HepG2 (cell line): ENCODE results near the gene VPS9D1. TPM values are rescaled to one million over a fixed set of nuclear protein-coding genes. Genes with fewer than 3 reads are reported as not detected.

Experiments
- ASH2L ChIP-seq: fragments of 300-600, 200-600 bp; sonication (generic); IDR thresholded peaks from 2 replicates; pipeline ENCODE4 v1.7.0; 2017; ENCODE audit warnings: low read depth, mild to moderate bottlenecking, moderate library complexity, mixed read lengths, low read length; ENCODE audit not compliant: insufficient read length
- FOXM1 ChIP-seq: sonication (generic); formaldehyde crosslinking; IDR thresholded peaks from 2 replicates; pipeline ENCODE4 v1.5.0; 2020; ENCODE audit warnings: missing genetic modification reagents
- KAT7 ChIP-seq: IDR thresholded peaks from 2 replicates; pipeline ENCODE4 v1.6.1; 2018; ENCODE audit warnings: borderline replicate concordance, missing compliant biosample characterization
- PRPF4 ChIP-seq: fragments of 200-400 bp; formaldehyde crosslinking; IDR thresholded peaks from 2 replicates; pipeline ENCODE4 v1.6.1; 2016; ENCODE audit warnings: low read length, low read depth; ENCODE audit not compliant: poor library complexity, severe bottlenecking
- TAF1 ChIP-seq: sonication (generic); formaldehyde crosslinking; IDR thresholded peaks from 2 replicates; pipeline ENCODE4 v1.4.0; 2020; ENCODE audit warnings: missing genetic modification reagents
- ZBTB8A ChIP-seq: sonication (generic); formaldehyde crosslinking; IDR thresholded peaks from 2 replicates; pipeline ENCODE4 v1.4.0; 2020; ENCODE audit warnings: mild to moderate bottlenecking, low read depth, missing genetic modification reagents, borderline replicate concordance
- ZNF577 ChIP-seq: sonication (generic); formaldehyde crosslinking; IDR thresholded peaks from 2 replicates; pipeline ENCODE4 v1.4.0; 2020; ENCODE audit warnings: mild to moderate bottlenecking, low read depth, missing genetic modification reagents, borderline replicate concordance
- ZNF709 ChIP-seq: sonication (generic); formaldehyde crosslinking; IDR thresholded peaks from 2 replicates; pipeline ENCODE4 v1.5.0; 2020; ENCODE audit warnings: mild to moderate bottlenecking, missing genetic modification reagents
- ZNF788 ChIP-seq: sonication (generic); formaldehyde crosslinking; IDR thresholded peaks from 2 replicates; pipeline ENCODE4 v1.5.0; 2020; ENCODE audit warnings: mild to moderate bottlenecking, missing genetic modification reagents, borderline replicate concordance
- polyA plus RNA-seq, 8 experiments: library from polyadenylated mRNA; depleted of rRNA in 3 of 8; stranded (reverse) in 7 of 8; unstranded in 1 of 8; fragments of >200 nt; fragmentation: Illumina TruSeq in 4 of 8; extraction: Trizol in 4 of 8; gene quantifications; 2 replicates each; pipeline versions ENCODE4 v1.2.1 to v1.2.3, GENCODE V29; 2011 to 2016; ENCODE audit warnings: low read depth in 4 of 8, missing spikeins in 1 of 8, mixed read lengths in 1 of 8; ENCODE audit not compliant: insufficient read depth in 1 of 8
- total RNA-seq, 5 experiments: library from RNA; depleted of rRNA; stranded (reverse); fragments of >200 nt; fragmentation: Illumina TruSeq; extraction: Trizol; gene quantifications; 2 replicates each; pipeline ENCODE4 v1.2.3, GENCODE V29; 2016; ENCODE audit warnings: low read depth in 1 of 5
- TF ChIP-seq, protein P1 (sequence below): IDR thresholded peaks from 2 replicates; pipeline ENCODE4 v1.6.1; 2016
- TF ChIP-seq, protein P2 (sequence below), 2 experiments: IDR thresholded peaks; 2 replicates each; pipeline ENCODE4 v1.6.1; 2011 to 2012; ENCODE audit warnings: low read length in 2 of 2, borderline replicate concordance in 1 of 2, low read depth in 1 of 2, mild to moderate bottlenecking in 1 of 2, moderate library complexity in 1 of 2
- TF ChIP-seq, protein P3 (sequence below), 2 experiments: sonication (generic) in 1 of 2; formaldehyde crosslinking in 1 of 2; IDR thresholded peaks; 2 replicates each; pipeline versions ENCODE4 v1.6.1 to v1.9.0; 2014 to 2022; ENCODE audit warnings: antibody characterized with exemption in 1 of 2, borderline replicate concordance in 1 of 2, inconsistent platforms in 1 of 2, low read depth in 1 of 2, missing genetic modification reagents in 1 of 2
- TF ChIP-seq, protein P4 (sequence below): IDR thresholded peaks from 2 replicates; pipeline ENCODE4 v1.6.1; 2012; ENCODE audit warnings: low read length, improper control_type of control experiment

The VPS9D1 gene
- total and polyA plus RNA-seq, 2 of the 13 experiments (the other 11 are each of a cell fraction or from before 2014, with no cell fraction given): 10.1 to 13.2 TPM

DNA sequence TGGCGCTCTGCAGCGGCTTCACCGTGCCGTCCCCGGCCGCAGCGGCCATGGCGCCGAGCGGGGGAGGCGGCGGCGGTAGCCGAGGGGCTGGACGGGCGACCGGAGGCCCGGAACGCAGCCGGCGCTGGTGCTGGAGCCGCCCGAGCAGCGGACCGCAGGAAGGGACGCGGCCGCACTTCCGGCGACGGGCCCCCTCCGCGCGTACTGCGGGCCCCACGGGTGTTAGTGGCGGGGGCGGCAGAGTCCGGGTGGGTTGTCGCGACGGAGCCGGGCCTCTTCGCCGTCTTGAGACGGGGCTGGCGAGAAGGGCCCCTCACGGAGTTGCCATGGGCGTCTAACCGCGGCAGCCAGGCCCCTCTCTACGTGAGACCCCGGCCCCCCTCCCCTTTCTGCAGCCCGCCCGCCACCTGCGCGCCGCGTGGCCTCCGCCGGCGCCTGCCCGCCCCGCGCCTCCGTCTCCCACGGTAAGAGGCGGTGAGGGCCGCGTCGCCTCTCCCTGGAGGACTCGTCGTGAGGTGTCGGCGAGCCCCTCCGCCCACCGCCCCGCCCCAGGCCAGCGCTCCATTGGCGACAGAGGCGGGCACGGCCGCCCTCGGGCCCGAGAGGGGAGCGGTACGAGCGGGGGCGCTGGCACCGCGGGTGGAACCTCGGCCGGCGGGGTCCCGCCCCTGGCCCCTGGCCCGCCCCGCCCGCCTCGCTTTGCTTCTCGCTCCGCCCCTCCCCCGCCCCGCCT, at the start of gene VPS9D1, which contains the start of gene ZNF276 (continued):
- peak; percentile 97 for TF ChIP-seq ASH2L
- TF ChIP-seq TAF1 (CRISPR knock-in tag): peak; percentile 86
- TF ChIP-seq, protein P1, sequence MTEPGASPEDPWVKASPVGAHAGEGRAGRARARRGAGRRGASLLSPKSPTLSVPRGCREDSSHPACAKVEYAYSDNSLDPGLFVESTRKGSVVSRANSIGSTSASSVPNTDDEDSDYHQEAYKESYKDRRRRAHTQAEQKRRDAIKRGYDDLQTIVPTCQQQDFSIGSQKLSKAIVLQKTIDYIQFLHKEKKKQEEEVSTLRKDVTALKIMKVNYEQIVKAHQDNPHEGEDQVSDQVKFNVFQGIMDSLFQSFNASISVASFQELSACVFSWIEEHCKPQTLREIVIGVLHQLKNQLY (CRISPR knock-in tag): peak; percentile 42
- TF ChIP-seq ZNF788 (CRISPR knock-in tag): peak; percentile 92
- peak; percentile 29; the same call in 1 of the 2 replicates for TF ChIP-seq FOXM1 (CRISPR knock-in tag)
- TF ChIP-seq ZBTB8A (CRISPR knock-in tag): peak; percentile 53; the same call in 1 of the 2 replicates
- TF ChIP-seq, protein P2, sequence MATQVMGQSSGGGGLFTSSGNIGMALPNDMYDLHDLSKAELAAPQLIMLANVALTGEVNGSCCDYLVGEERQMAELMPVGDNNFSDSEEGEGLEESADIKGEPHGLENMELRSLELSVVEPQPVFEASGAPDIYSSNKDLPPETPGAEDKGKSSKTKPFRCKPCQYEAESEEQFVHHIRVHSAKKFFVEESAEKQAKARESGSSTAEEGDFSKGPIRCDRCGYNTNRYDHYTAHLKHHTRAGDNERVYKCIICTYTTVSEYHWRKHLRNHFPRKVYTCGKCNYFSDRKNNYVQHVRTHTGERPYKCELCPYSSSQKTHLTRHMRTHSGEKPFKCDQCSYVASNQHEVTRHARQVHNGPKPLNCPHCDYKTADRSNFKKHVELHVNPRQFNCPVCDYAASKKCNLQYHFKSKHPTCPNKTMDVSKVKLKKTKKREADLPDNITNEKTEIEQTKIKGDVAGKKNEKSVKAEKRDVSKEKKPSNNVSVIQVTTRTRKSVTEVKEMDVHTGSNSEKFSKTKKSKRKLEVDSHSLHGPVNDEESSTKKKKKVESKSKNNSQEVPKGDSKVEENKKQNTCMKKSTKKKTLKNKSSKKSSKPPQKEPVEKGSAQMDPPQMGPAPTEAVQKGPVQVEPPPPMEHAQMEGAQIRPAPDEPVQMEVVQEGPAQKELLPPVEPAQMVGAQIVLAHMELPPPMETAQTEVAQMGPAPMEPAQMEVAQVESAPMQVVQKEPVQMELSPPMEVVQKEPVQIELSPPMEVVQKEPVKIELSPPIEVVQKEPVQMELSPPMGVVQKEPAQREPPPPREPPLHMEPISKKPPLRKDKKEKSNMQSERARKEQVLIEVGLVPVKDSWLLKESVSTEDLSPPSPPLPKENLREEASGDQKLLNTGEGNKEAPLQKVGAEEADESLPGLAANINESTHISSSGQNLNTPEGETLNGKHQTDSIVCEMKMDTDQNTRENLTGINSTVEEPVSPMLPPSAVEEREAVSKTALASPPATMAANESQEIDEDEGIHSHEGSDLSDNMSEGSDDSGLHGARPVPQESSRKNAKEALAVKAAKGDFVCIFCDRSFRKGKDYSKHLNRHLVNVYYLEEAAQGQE (IDR thresholded peaks at IDR 0.05; ENCODE audit: borderline replicate concordance in 1 of 2, low read depth in 1 of 2, low read length in 2 of 2): peak in 1 of 2 experiments; percentile 58; a peak in 1 of 4 replicates
- peak; percentile 87; the same call in 1 of the 2 replicates for TF ChIP-seq KAT7 (CRISPR knock-in tag)
- TF ChIP-seq PRPF4: no peak
- TF ChIP-seq, protein P3, sequence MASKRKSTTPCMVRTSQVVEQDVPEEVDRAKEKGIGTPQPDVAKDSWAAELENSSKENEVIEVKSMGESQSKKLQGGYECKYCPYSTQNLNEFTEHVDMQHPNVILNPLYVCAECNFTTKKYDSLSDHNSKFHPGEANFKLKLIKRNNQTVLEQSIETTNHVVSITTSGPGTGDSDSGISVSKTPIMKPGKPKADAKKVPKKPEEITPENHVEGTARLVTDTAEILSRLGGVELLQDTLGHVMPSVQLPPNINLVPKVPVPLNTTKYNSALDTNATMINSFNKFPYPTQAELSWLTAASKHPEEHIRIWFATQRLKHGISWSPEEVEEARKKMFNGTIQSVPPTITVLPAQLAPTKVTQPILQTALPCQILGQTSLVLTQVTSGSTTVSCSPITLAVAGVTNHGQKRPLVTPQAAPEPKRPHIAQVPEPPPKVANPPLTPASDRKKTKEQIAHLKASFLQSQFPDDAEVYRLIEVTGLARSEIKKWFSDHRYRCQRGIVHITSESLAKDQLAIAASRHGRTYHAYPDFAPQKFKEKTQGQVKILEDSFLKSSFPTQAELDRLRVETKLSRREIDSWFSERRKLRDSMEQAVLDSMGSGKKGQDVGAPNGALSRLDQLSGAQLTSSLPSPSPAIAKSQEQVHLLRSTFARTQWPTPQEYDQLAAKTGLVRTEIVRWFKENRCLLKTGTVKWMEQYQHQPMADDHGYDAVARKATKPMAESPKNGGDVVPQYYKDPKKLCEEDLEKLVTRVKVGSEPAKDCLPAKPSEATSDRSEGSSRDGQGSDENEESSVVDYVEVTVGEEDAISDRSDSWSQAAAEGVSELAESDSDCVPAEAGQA (IDR thresholded peaks at IDR 0.05; ENCODE audit: low read depth): peak; percentile 65; the same call in 1 of the 2 replicates
- TF ChIP-seq, protein P3 (CRISPR knock-in tag; IDR thresholded peaks at IDR 0.05; ENCODE audit: borderline replicate concordance): peak; percentile 86
- no peak for TF ChIP-seq ZNF577 (CRISPR knock-in tag)
- TF ChIP-seq ZNF709: peak; percentile 94
- TF ChIP-seq, protein P4, sequence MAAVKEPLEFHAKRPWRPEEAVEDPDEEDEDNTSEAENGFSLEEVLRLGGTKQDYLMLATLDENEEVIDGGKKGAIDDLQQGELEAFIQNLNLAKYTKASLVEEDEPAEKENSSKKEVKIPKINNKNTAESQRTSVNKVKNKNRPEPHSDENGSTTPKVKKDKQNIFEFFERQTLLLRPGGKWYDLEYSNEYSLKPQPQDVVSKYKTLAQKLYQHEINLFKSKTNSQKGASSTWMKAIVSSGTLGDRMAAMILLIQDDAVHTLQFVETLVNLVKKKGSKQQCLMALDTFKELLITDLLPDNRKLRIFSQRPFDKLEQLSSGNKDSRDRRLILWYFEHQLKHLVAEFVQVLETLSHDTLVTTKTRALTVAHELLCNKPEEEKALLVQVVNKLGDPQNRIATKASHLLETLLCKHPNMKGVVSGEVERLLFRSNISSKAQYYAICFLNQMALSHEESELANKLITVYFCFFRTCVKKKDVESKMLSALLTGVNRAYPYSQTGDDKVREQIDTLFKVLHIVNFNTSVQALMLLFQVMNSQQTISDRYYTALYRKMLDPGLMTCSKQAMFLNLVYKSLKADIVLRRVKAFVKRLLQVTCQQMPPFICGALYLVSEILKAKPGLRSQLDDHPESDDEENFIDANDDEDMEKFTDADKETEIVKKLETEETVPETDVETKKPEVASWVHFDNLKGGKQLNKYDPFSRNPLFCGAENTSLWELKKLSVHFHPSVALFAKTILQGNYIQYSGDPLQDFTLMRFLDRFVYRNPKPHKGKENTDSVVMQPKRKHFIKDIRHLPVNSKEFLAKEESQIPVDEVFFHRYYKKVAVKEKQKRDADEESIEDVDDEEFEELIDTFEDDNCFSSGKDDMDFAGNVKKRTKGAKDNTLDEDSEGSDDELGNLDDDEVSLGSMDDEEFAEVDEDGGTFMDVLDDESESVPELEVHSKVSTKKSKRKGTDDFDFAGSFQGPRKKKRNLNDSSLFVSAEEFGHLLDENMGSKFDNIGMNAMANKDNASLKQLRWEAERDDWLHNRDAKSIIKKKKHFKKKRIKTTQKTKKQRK: no peak
